ENCODE data around the gene CDK7.

GRCh38 chr5:69295088-69295754 lies 60.5 kb downstream of the CDK7 start:
- TF ChIP-seq, protein P1, sequence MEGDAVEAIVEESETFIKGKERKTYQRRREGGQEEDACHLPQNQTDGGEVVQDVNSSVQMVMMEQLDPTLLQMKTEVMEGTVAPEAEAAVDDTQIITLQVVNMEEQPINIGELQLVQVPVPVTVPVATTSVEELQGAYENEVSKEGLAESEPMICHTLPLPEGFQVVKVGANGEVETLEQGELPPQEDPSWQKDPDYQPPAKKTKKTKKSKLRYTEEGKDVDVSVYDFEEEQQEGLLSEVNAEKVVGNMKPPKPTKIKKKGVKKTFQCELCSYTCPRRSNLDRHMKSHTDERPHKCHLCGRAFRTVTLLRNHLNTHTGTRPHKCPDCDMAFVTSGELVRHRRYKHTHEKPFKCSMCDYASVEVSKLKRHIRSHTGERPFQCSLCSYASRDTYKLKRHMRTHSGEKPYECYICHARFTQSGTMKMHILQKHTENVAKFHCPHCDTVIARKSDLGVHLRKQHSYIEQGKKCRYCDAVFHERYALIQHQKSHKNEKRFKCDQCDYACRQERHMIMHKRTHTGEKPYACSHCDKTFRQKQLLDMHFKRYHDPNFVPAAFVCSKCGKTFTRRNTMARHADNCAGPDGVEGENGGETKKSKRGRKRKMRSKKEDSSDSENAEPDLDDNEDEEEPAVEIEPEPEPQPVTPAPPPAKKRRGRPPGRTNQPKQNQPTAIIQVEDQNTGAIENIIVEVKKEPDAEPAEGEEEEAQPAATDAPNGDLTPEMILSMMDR (IDR thresholded peaks at IDR 0.05), result no peak
- TF ChIP-seq POLR2A (IDR thresholded peaks at IDR 0.05), result no peak
